ENCODE measurements around the gene RIC8B.

The RIC8B gene

DNA sequence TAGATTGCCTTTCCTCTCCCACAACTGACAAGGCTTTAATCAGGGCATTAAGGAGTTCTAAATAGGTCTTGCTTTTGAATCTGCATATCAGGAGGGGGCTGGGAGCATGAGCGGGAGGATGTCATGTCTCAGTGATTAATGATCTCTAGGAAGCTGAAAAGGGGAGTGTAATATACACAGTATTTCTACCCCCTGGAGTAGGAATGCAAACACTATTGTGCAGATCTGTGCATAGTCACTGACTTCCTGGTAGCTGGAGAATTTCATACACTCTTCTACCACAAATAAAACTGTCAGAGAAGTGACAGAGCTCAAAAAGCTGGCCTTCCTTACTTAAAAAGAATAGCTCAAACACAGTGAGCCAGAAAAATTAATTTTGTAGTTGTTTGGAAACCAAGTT lies 65.8 kb downstream of the RIC8B start:
- H3K4me3 ChIP-seq (replicated peaks; ENCODE audit: low read depth, low read length), result no peak overlapping the region
- TF ChIP-seq, protein P1, sequence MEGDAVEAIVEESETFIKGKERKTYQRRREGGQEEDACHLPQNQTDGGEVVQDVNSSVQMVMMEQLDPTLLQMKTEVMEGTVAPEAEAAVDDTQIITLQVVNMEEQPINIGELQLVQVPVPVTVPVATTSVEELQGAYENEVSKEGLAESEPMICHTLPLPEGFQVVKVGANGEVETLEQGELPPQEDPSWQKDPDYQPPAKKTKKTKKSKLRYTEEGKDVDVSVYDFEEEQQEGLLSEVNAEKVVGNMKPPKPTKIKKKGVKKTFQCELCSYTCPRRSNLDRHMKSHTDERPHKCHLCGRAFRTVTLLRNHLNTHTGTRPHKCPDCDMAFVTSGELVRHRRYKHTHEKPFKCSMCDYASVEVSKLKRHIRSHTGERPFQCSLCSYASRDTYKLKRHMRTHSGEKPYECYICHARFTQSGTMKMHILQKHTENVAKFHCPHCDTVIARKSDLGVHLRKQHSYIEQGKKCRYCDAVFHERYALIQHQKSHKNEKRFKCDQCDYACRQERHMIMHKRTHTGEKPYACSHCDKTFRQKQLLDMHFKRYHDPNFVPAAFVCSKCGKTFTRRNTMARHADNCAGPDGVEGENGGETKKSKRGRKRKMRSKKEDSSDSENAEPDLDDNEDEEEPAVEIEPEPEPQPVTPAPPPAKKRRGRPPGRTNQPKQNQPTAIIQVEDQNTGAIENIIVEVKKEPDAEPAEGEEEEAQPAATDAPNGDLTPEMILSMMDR (IDR thresholded peaks at IDR 0.05; ENCODE audit: low read depth, low read length, missing control alignments), result no peak
- no peak for DNase-seq (ENCODE audit: extremely low read depth, low read depth)

DNA sequence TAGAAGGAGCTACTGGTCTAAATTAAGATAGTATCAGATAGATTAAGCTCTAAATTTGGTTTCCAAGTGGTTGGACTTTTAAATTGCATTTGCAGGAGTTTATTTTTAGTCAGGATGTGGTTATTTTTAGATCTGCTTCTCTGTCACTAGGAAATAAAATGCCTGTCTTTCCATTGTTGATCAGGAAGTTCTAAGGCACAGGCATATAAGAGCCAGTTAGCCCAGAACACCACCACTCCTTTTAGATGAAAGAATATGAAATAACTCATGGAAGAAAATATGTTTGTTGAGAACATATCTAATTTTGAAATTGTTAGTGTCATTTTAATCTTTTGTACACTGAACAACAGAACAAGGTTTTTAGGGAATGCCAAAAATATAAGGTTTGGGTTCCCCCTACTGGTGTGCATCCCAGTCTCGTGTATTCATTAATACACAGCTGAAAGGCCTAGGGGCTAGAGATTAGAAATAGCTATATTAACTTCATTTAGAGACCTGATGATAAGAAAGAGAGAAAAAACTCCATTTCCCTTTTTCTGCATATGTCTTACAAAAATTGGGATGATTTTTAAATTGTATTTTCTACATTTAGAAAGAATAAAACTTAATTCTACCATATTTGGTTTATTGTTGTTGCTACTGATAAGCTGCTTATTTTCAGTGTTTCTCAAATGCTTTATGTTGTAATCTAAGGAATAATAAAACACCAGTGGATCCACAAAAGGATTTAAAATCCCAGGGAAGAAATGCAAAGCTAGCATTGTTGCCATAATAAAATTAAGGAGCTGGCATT lies 67.2 kb downstream of the RIC8B start:
- TF ChIP-seq, protein P1 (IDR thresholded peaks at IDR 0.05; ENCODE audit: low read depth, low read length, missing control alignments), result peak; percentile 57
- peak; percentile 24 for DNase-seq (ENCODE audit: extremely low read depth, low read depth)
- H3K4me3 ChIP-seq (replicated peaks; ENCODE audit: low read depth, low read length), result no peak overlapping the region

DNA sequence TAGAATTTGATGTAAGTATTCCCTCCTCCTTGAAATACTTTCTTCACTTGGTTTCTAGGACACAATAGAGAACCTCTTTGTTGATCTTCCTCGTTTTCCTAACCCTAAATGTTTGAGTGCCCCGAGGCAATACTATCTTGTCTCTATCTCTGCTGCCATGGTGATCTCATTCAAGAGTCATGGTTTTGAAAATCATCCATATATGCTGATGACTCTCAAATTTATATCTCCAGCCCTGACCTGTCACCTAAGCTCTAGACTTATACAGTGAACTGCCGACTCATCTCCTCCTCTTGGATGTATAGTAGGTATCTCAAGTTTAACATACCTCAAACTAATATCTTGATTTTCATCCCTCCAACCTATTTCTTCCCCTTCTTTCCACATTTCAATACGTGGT lies 71.4 kb downstream of the RIC8B start:
- DNase-seq (ENCODE audit: extremely low read depth, low read depth), result no peak
- TF ChIP-seq, protein P1 (IDR thresholded peaks at IDR 0.05; ENCODE audit: low read depth, low read length, missing control alignments), result no peak
- no peak overlapping the region for H3K4me3 ChIP-seq (replicated peaks; ENCODE audit: low read depth, low read length)

DNA sequence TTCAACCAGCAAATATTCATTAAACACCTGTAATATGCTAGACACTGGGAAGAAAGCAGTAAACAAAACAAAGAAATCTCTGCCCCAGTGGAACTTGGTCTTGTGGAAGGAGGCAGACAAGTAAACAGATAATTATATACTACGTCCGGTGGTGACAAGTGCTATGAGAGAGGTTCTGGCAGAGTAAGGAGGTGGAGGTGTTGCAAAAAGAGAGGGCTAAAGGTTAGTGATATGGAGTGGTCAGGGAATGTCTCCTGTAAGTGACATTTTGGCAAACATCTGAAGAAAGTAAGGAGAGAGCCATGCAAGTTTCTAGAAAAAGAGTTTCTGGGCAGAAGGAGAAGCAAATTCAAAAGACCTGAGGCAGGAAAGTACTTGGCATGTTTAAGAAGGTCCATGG lies 73.4 kb downstream of the RIC8B start:
- TF ChIP-seq, protein P1 (IDR thresholded peaks at IDR 0.05; ENCODE audit: low read depth, low read length, missing control alignments), result no peak
- no peak overlapping the region for H3K4me3 ChIP-seq (replicated peaks; ENCODE audit: low read depth, low read length)
- DNase-seq (ENCODE audit: extremely low read depth, low read depth), result no peak

DNA sequence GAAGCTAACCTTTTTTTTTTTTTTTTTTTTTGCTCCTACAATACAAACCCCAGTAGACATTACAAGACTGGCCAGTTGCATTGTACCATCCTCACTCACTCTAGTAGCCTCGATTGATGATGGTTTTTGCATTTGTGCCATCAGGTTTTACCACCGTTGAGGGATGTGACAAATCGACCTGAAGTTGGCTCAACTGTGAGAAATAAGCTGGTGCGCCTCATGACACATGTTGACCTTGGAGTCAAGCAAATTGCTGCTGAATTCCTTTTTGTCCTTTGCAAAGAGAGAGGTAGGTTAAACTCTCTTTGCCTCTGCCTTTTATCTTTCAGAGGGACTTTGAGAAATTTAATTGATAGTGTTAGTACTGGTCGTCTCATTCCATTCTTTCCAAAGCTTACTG lies 76.8 kb downstream of the RIC8B start:
- no peak for DNase-seq (ENCODE audit: extremely low read depth, low read depth)
- TF ChIP-seq, protein P1 (IDR thresholded peaks at IDR 0.05; ENCODE audit: low read depth, low read length, missing control alignments), result no peak
- no peak overlapping the region for H3K4me3 ChIP-seq (replicated peaks; ENCODE audit: low read depth, low read length)

DNA sequence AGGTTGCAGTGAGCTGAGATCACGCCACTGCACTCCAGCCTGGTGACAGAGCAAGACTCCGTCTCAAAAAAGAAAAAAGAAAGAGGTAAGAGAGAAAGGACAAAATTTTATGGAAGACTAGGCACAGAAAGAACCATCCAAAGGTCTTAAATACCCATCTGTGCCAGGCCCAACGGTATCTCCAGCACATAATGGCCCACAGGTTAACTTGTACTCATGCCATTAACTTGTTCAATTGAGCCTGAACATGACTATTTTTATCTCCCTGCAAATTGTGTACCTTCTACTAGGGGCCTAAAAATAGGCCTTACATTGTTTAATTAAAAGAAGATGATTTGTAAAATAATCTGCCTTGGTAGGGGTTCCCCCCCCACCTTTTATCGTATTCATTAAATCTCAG lies 80.2 kb downstream of the RIC8B start:
- TF ChIP-seq, protein P1 (IDR thresholded peaks at IDR 0.05; ENCODE audit: low read depth, low read length, missing control alignments), result no peak
- no peak for DNase-seq (ENCODE audit: extremely low read depth, low read depth)
- H3K4me3 ChIP-seq (replicated peaks; ENCODE audit: low read depth, low read length), result no peak overlapping the region

Measured in HFF-Myc (cell line).